ENCODE results near the gene RRP15. TPM values are rescaled to one million over a fixed set of nuclear protein-coding genes. Genes with fewer than 3 reads are reported as not detected.

Gene RRP15
- total RNA-seq, 1 experiment from 2014 or later = 15.5 TPM

Other genes with a start within 250 kb of the RRP15 start
- 0.67 and 2.1 TPM in 2 replicates for gene TGFB2, start 60.0 kb downstream of the RRP15 start, total RNA-seq (2014; rRNA removed; shearing (Covaris generic))

Data from H7 (cell line).